SK-N-SH (cell line): ENCODE data around the gene ELOVL4.

Source experiments
- CHD2 ChIP-seq: fragments of 150-350 bp; IDR thresholded peaks from 2 replicates; pipeline ENCODE4 v1.6.1; 2018; ENCODE audit warnings: low read length; ENCODE audit not compliant: partially characterized antibody
- CTCF ChIP-seq: fragments of 200-600 bp; sonication (generic); IDR thresholded peaks from 2 replicates; pipeline ENCODE4 v1.6.1; 2017; ENCODE audit warnings: antibody characterized with exemption, mild to moderate bottlenecking, moderate library complexity
- EP300 ChIP-seq, 2 experiments: IDR thresholded peaks; 2 replicates each; pipeline versions ENCODE4 v1.4.0 to v1.6.1; 2012; ENCODE audit warnings: borderline replicate concordance in 1 of 2, low read depth in 1 of 2, low read length in 1 of 2
- EZH2phosphoT487 ChIP-seq: fragments of 200-600 bp; sonication (generic); IDR thresholded peaks from 2 replicates; pipeline ENCODE4 v1.6.1; 2017; ENCODE audit warnings: low read depth, mixed run types, mild to moderate bottlenecking, antibody characterized with exemption, moderate library complexity, borderline replicate concordance
- GABPA ChIP-seq: IDR thresholded peaks from 2 replicates; pipeline ENCODE4 v1.4.0; 2012; ENCODE audit warnings: low read depth, mild to moderate bottlenecking
- RAD21 ChIP-seq: IDR thresholded peaks from 2 replicates; pipeline ENCODE4 v1.6.1; 2012; ENCODE audit warnings: mild to moderate bottlenecking, low read length
- SMC3 ChIP-seq: IDR thresholded peaks from 2 replicates; pipeline ENCODE4 v1.6.1; 2012; ENCODE audit warnings: low read depth, low read length, improper control_type of control experiment
- YY1 ChIP-seq: IDR thresholded peaks from 2 replicates; pipeline ENCODE4 v1.4.0; 2012; ENCODE audit warnings: low read depth, mild to moderate bottlenecking

GRCh38 chr6:79888587-79888986, 58.8 kb downstream of the ELOVL4 start:
- no peak for TF ChIP-seq EP300 (IDR thresholded peaks at IDR 0.05; ENCODE audit: borderline replicate concordance in 1 of 2, low read depth in 1 of 2, low read length in 1 of 2)
- TF ChIP-seq CTCF = no peak
- no peak for TF ChIP-seq GABPA
- TF ChIP-seq YY1 = no peak
- TF ChIP-seq RAD21 = no peak
- no peak for TF ChIP-seq SMC3
- TF ChIP-seq EZH2phosphoT487 = no peak
- TF ChIP-seq CHD2 = no peak
